ENCODE data around the gene RAPGEF2.

GRCh38 chr4:159308566-159309340 is 205.9 kb downstream of the RAPGEF2 start:
- TF ChIP-seq, protein P1, sequence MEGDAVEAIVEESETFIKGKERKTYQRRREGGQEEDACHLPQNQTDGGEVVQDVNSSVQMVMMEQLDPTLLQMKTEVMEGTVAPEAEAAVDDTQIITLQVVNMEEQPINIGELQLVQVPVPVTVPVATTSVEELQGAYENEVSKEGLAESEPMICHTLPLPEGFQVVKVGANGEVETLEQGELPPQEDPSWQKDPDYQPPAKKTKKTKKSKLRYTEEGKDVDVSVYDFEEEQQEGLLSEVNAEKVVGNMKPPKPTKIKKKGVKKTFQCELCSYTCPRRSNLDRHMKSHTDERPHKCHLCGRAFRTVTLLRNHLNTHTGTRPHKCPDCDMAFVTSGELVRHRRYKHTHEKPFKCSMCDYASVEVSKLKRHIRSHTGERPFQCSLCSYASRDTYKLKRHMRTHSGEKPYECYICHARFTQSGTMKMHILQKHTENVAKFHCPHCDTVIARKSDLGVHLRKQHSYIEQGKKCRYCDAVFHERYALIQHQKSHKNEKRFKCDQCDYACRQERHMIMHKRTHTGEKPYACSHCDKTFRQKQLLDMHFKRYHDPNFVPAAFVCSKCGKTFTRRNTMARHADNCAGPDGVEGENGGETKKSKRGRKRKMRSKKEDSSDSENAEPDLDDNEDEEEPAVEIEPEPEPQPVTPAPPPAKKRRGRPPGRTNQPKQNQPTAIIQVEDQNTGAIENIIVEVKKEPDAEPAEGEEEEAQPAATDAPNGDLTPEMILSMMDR (IDR thresholded peaks at IDR 0.05; ENCODE audit: low read depth, low read length, poor library complexity, severe bottlenecking), result no peak
- no peak for TF ChIP-seq EZH2phosphoT487 (IDR thresholded peaks at IDR 0.05; ENCODE audit: borderline replicate concordance, low read length)
